HEK293T (cell line): Measurements from ENCODE around the gene IRAK4.

ENCODE experiments used
- CTBP1 ChIP-seq: fragments of 450-650 bp; IDR thresholded peaks from 2 replicates; pipeline ENCODE4 v1.6.1; 2016; ENCODE audit warnings: borderline replicate concordance
- ELF4 ChIP-seq: fragments of 450-650 bp; IDR thresholded peaks from 2 replicates; pipeline ENCODE4 v1.6.1; 2017; ENCODE audit warnings: antibody characterized with exemption
- HDGF ChIP-seq: fragments of 450-650 bp; IDR thresholded peaks from 2 replicates; pipeline ENCODE4 v1.6.1; 2017; ENCODE audit warnings: antibody characterized with exemption, borderline replicate concordance
- L3MBTL2 ChIP-seq: fragments of 450-650 bp; conservative IDR thresholded peaks from 2 replicates; pipeline ENCODE4 v1.6.1; 2016; ENCODE audit warnings: mild to moderate bottlenecking
- SP1 ChIP-seq: fragments of 450-650 bp; IDR thresholded peaks from 2 replicates; pipeline ENCODE4 v1.6.1; 2017
- SUZ12 ChIP-seq: fragments of 450-650 bp; IDR thresholded peaks from 2 replicates; pipeline ENCODE4 v1.6.1; 2016; ENCODE audit warnings: mild to moderate bottlenecking

GRCh38 chr12:43733687-43734086 lies 25.1 kb upstream of the IRAK4 start:
- no peak for TF ChIP-seq ELF4
- TF ChIP-seq SP1 = no peak
- TF ChIP-seq HDGF = no peak
- TF ChIP-seq SUZ12 = no peak
- TF ChIP-seq CTBP1 = no peak
- TF ChIP-seq L3MBTL2 = no peak
